Measurements from ENCODE around the gene SLC25A46. TPM values are rescaled to one million over a fixed set of nuclear protein-coding genes. Genes with fewer than 3 reads are reported as not detected.
"Not testable (repeated sequence)": the region's sequence is repeated elsewhere in the genome, so short reads cannot be mapped to it uniquely, and the experiment has no call there.

Gene SLC25A46
- polyA plus RNA-seq, 2 donors, result 8.0 to 16.7 TPM

DNA sequence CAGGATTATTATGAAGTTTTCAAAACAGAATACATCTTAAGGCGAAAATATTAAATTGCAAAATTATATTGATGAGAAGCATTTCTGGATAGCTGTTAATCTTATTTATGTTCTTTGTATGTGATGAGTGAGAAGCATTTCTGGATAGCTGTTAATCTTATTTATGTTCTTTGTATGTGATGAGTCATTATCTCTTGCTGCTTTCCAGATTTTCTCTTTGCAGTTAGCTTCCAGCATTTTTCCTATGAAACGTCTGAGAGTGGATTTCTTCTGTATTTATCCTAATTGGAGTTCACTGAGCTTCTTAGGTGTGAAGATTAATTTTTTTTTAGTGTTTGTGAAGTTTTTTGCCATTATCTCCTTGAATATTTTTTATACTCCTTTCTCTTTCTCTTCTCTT, 20.5 kb upstream of the SLC25A46 start:
- H3K27me3 ChIP-seq (ENCODE audit: control insufficient read depth in 1 of 2, insufficient read depth in 2 of 2, low read length in 2 of 2), result no peaks in the 10 kb centered on the region
- no peaks in the 10 kb centered on the region for H3K4me1 ChIP-seq (ENCODE audit: control insufficient read depth in 2 of 2, insufficient read depth in 2 of 2, low read length in 1 of 2)
- no peaks in the 10 kb centered on the region for H3K9me3 ChIP-seq (ENCODE audit: control insufficient read depth in 2 of 2, insufficient read depth in 1 of 2, low read depth in 1 of 2, low read length in 1 of 2)
- 53 to 71% methylated on average over 2 of the region's 2 CpGs for WGBS, 2 donors
- no peaks in the 10 kb centered on the region for H3K36me3 ChIP-seq (ENCODE audit: control insufficient read depth in 2 of 2, insufficient read depth in 2 of 2, low read length in 1 of 2)
- no peak overlapping the region for H3K4me3 ChIP-seq (ENCODE audit: low read depth in 1 of 2, low read length in 2 of 2)
- no peak overlapping the region for H3K27ac ChIP-seq (ENCODE audit: low read depth in 2 of 2, low read length in 1 of 2)

DNA sequence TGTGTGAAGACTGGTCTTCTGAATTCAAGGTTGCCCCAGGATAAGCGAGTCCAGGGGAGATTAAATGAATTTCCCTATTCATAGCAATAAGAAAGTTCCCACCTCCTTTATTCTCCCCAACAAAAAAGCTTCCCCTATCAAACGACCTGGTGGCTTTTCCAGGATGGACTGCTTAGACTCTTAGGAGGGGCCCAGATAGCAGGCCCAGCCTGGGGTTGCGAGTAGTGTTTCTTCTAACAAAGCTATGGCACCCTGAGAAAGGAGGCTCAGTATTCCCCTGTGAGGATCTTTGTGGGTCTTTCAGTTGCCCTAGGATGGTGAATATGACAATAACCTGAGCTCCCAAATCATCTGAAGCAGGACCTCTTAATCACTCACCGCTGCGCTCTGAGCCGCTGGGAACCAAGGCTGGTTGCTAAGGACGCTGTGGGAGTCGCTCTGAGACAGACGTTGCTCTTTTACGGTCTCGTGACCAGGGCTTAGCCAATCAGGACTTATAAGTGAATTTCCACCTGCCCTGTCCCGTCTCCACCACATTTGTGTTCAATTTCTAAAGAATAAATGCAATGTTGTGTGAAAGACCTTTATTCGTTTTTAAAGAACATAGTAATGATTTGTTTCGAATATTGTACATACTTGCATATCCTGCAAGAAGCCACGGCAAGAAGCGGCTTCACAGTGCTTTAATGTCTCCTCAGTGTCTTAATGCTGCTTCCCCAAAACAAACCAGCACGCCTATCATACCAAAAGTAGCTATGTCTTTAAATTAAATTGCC, 12.4 kb upstream of the SLC25A46 start, which contains the start of gene TMEM232:
TSS of gene TMEM232 (minus strand) at position 423 of the 776 bp plus-strand sequence. CDS start 59,319 bp downstream, outside the sequence.
- H3K4me1 ChIP-seq (ENCODE audit: control insufficient read depth in 2 of 2, insufficient read depth in 2 of 2, low read length in 1 of 2), result no peaks in the 10 kb centered on the region

DNA sequence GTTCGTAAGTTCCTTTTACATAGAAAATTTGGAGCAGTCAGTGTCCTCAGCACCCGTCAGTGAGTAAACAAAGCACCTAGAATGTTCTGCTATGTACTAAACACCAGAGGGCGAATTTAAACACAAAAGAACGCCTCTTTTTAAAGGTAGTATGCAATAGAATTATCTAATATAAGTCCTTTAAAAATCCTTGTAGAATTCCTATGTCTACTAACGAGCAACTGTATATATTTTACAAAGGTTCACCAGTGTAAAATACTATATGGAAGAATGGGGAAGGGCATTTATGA, 11.8 kb upstream of the SLC25A46 start:
- no peaks in the 10 kb centered on the region for H3K4me1 ChIP-seq (ENCODE audit: control insufficient read depth in 2 of 2, insufficient read depth in 2 of 2, low read length in 1 of 2)
- H3K4me3 ChIP-seq (ENCODE audit: low read depth in 1 of 2, low read length in 2 of 2), result peak overlapping the region; percentile 28 to 69
- H3K27ac ChIP-seq (ENCODE audit: low read depth in 2 of 2, low read length in 1 of 2), result no peak overlapping the region
- H3K36me3 ChIP-seq (ENCODE audit: control insufficient read depth in 2 of 2, insufficient read depth in 2 of 2, low read length in 1 of 2), result no peaks in the 10 kb centered on the region
- H3K27me3 ChIP-seq (ENCODE audit: control insufficient read depth in 1 of 2, insufficient read depth in 2 of 2, low read length in 2 of 2), result no peaks in the 10 kb centered on the region
- H3K9me3 ChIP-seq (ENCODE audit: control insufficient read depth in 2 of 2, insufficient read depth in 1 of 2, low read depth in 1 of 2, low read length in 1 of 2), result no peaks in the 10 kb centered on the region
- 33 to 34% methylated on average over 5 of the region's 5 CpGs for WGBS, 2 donors

More for the DNA sequence above, 12.4 kb upstream of the SLC25A46 start, which contains the start of gene TMEM232:
- H3K9me3 ChIP-seq (ENCODE audit: control insufficient read depth in 2 of 2, insufficient read depth in 1 of 2, low read depth in 1 of 2, low read length in 1 of 2), result no peaks in the 10 kb centered on the region
- H3K27me3 ChIP-seq (ENCODE audit: control insufficient read depth in 1 of 2, insufficient read depth in 2 of 2, low read length in 2 of 2), result no peaks in the 10 kb centered on the region
- no peaks in the 10 kb centered on the region for H3K36me3 ChIP-seq (ENCODE audit: control insufficient read depth in 2 of 2, insufficient read depth in 2 of 2, low read length in 1 of 2)
- 26 to 28% methylated on average over 17 of the region's 17 CpGs for WGBS, 2 donors
- H3K4me3 ChIP-seq (ENCODE audit: low read depth in 1 of 2, low read length in 2 of 2), result peak within 1 kb of the TSS; percentile 28 to 69
- H3K27ac ChIP-seq (ENCODE audit: low read depth in 2 of 2, low read length in 1 of 2), result no peak within 1 kb of the TSS

DNA sequence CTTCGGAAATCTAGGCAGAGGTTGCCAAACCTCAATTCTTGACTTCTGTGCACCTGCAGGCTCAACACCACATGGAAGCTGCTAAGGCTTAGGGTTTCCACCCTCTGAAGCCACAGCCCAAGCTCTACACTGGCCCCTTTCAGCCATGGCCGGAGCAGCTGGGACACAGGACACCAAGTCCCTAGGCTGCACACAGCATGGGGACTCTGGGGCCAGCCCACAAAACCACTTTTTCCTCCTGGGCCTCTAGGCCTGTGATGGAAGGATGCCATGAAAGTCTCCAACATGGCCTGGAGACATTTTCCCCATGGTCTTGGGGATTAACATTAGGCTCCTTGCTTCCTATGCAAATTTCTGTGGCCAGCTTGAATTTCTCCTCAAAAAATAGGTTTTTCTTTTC, 7.3 kb upstream of the SLC25A46 start:
- not testable (repeated sequence) for H3K4me1 ChIP-seq (ENCODE audit: control insufficient read depth in 2 of 2, insufficient read depth in 2 of 2, low read length in 1 of 2); H3K27me3 ChIP-seq (ENCODE audit: control insufficient read depth in 1 of 2, insufficient read depth in 2 of 2, low read length in 2 of 2); H3K9me3 ChIP-seq (ENCODE audit: control insufficient read depth in 2 of 2, insufficient read depth in 1 of 2, low read depth in 1 of 2, low read length in 1 of 2); H3K27ac ChIP-seq (ENCODE audit: low read depth in 2 of 2, low read length in 1 of 2); H3K36me3 ChIP-seq (ENCODE audit: control insufficient read depth in 2 of 2, insufficient read depth in 2 of 2, low read length in 1 of 2); H3K4me3 ChIP-seq (ENCODE audit: low read depth in 1 of 2, low read length in 2 of 2)
- 93 to 100% methylated on average over 2 of the region's 2 CpGs for WGBS, 2 donors

DNA sequence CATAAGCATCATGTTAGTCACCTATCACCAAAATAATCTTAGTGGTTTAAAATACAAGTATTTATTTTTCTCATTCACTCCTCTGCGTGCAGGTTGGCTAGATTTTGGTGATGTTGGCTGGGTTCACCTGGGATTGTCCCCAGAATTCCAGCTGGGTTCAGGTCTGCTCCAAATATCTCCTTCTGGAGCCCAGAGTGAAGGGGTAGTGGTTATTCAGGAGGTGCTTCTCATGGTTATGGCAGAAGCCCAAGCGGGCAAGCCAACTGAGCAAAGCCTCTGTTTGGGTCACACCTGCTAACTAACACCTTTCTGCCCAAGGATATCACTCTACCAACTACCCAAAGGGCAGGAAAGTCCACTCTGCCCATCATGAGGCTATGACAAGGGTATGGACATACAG, 4.7 kb upstream of the SLC25A46 start:
- H3K27ac ChIP-seq (ENCODE audit: low read depth in 2 of 2, low read length in 1 of 2), result no peak overlapping the region
- H3K36me3 ChIP-seq (ENCODE audit: control insufficient read depth in 2 of 2, insufficient read depth in 2 of 2, low read length in 1 of 2), result no peaks in the 10 kb centered on the region
- no peaks in the 10 kb centered on the region for H3K27me3 ChIP-seq (ENCODE audit: control insufficient read depth in 1 of 2, insufficient read depth in 2 of 2, low read length in 2 of 2)
- 85 to 96% methylated on average over 2 of the region's 2 CpGs for WGBS, 2 donors
- no peak overlapping the region for H3K4me3 ChIP-seq (ENCODE audit: low read depth in 1 of 2, low read length in 2 of 2)
- H3K9me3 ChIP-seq (ENCODE audit: control insufficient read depth in 2 of 2, insufficient read depth in 1 of 2, low read depth in 1 of 2, low read length in 1 of 2), result no peaks in the 10 kb centered on the region
- H3K4me1 ChIP-seq (ENCODE audit: control insufficient read depth in 2 of 2, insufficient read depth in 2 of 2, low read length in 1 of 2), result no peaks in the 10 kb centered on the region

DNA sequence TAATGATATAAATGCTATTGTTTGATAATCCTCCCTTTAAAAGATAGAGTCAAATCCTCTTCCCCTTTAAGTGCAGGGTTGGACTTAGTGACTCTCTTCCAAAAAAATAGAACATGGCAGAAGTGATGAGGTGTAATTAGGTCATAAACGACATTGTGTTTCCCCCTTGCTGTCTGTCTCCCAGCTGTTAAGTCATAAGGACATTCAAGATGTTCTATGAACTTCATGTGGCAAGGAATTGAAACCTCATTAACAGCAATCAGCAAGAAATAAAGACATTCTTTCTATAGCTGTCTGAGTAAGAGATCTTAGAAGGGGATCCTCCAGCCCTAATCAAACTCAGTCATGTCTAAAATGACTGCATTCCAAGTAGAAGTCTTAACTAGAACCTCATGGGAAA, 3.3 kb upstream of the SLC25A46 start:
- WGBS, 2 donors, result 39 to 40% methylated on average over 1 of the region's 1 CpG
- Histone ChIP-seq H3K27ac (ENCODE audit: low read depth in 2 of 2, low read length in 1 of 2) (no peak overlapping the region), H3K27me3 (ENCODE audit: control insufficient read depth in 1 of 2, insufficient read depth in 2 of 2, low read length in 2 of 2) (no peaks in the 10 kb centered on the region), H3K36me3 (ENCODE audit: control insufficient read depth in 2 of 2, insufficient read depth in 2 of 2, low read length in 1 of 2) (no peaks in the 10 kb centered on the region), H3K4me3 (ENCODE audit: low read depth in 1 of 2, low read length in 2 of 2) (no peak overlapping the region), H3K9me3 (ENCODE audit: control insufficient read depth in 2 of 2, insufficient read depth in 1 of 2, low read depth in 1 of 2, low read length in 1 of 2) (no peaks in the 10 kb centered on the region), H3K4me1 (ENCODE audit: control insufficient read depth in 2 of 2, insufficient read depth in 2 of 2, low read length in 1 of 2) (no peaks in the 10 kb centered on the region)

DNA sequence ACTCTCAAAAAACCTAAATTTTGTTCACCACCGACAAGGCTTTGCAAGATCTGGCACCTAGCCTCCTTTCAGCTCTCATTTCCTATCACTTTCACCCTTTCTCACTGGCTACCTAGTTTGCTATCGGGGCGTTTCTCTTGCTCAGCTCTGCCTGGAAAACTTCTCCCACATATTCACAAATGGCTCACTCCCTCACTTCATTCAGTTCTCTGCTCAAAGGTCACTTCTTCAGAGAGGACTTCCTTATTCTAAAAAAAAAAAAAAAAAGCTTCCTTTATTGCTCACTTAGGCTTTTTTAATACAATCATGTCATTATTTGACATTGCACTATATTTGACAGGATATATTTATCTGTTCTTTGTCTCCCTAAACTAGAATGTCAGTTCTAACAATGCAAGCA, 2.1 kb upstream of the SLC25A46 start:
- 73 to 81% methylated on average over 3 of the region's 3 CpGs for WGBS, 2 donors
- Histone ChIP-seq H3K27me3 (ENCODE audit: control insufficient read depth in 1 of 2, insufficient read depth in 2 of 2, low read length in 2 of 2) (no peaks in the 10 kb centered on the region), H3K36me3 (ENCODE audit: control insufficient read depth in 2 of 2, insufficient read depth in 2 of 2, low read length in 1 of 2) (no peaks in the 10 kb centered on the region), H3K9me3 (ENCODE audit: control insufficient read depth in 2 of 2, insufficient read depth in 1 of 2, low read depth in 1 of 2, low read length in 1 of 2) (no peaks in the 10 kb centered on the region), H3K4me3 (ENCODE audit: low read depth in 1 of 2, low read length in 2 of 2) (no peak overlapping the region), H3K4me1 (ENCODE audit: control insufficient read depth in 2 of 2, insufficient read depth in 2 of 2, low read length in 1 of 2) (no peaks in the 10 kb centered on the region), H3K27ac (ENCODE audit: low read depth in 2 of 2, low read length in 1 of 2) (no peak overlapping the region)

DNA sequence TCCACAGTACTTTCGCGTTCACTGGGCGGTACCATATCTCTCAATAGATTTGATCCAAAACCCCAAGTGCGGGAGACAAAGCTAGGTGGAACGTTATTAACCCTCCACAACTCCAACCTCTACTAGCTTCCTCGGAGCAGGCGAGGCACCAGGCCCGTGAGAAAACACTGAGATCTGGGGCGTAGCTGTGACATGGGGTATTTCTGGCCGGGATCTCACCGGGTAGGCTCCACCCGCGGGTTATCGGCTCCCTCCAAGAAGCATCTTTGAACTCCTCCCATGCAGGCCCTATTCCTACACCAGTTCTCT, 350 bp upstream of the SLC25A46 start:
- Histone ChIP-seq H3K9me3 (ENCODE audit: control insufficient read depth in 2 of 2, insufficient read depth in 1 of 2, low read depth in 1 of 2, low read length in 1 of 2) (no peaks in the 10 kb centered on the region), H3K27me3 (ENCODE audit: control insufficient read depth in 1 of 2, insufficient read depth in 2 of 2, low read length in 2 of 2) (no peaks in the 10 kb centered on the region), H3K4me3 (ENCODE audit: low read depth in 1 of 2, low read length in 2 of 2) (peak overlapping the region; percentile 91 to 98), H3K36me3 (ENCODE audit: control insufficient read depth in 2 of 2, insufficient read depth in 2 of 2, low read length in 1 of 2) (no peaks in the 10 kb centered on the region), H3K4me1 (ENCODE audit: control insufficient read depth in 2 of 2, insufficient read depth in 2 of 2, low read length in 1 of 2) (no peaks in the 10 kb centered on the region), H3K27ac (ENCODE audit: low read depth in 2 of 2, low read length in 1 of 2) (peak overlapping the region; percentile 3 to 93)
- WGBS, 2 donors, result 0% methylated on average over 14 of the region's 14 CpGs

DNA sequence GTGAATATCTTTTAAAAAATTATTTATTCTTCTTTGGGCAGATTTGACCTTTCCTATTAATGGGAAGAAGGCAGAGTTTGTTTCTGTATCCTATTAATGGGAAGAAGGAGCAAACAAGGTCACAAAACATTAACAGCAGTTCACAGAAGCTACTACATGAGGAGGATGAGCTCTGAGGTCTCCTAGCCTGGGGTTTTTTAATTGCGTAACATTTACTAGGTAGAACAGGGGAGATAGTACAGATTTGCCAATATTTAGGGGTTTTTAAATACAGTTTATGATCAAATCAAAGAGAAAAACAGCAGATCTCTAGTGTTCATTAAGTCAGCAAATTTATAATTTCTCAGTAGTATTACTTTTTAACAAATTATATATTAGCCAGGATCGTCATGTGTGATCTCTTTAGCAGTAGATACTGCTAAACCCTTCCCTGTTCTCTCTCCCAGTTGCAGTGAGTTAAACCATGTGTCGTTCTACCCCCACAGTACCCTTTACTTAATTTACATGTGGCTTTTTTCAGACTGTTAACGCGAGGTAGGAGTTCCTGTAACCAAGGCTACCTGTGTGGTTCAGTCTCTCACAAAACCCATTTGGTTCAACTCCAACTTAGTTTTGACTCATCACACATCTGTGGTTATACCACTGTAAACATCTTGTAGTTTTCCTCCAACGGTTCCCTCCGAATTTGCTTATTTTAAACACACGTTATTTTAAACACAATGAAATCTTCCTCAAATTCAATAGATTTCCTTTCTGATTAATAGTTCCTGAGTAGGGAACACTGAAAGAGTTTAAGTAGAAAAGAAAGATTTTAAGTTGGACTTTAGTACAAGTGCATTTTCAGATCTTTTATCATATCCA, 13.3 kb downstream of the SLC25A46 start:
- Histone ChIP-seq H3K27me3 (ENCODE audit: control insufficient read depth in 1 of 2, insufficient read depth in 2 of 2, low read length in 2 of 2) (no peaks in the 10 kb centered on the region), H3K4me1 (ENCODE audit: control insufficient read depth in 2 of 2, insufficient read depth in 2 of 2, low read length in 1 of 2) (no peaks in the 10 kb centered on the region), H3K9me3 (ENCODE audit: control insufficient read depth in 2 of 2, insufficient read depth in 1 of 2, low read depth in 1 of 2, low read length in 1 of 2) (no peaks in the 10 kb centered on the region), H3K4me3 (ENCODE audit: low read depth in 1 of 2, low read length in 2 of 2) (no peak overlapping the region), H3K36me3 (ENCODE audit: control insufficient read depth in 2 of 2, insufficient read depth in 2 of 2, low read length in 1 of 2) (peaks cover 0 to 2% of the 10 kb centered on the region in 2 donors), H3K27ac (ENCODE audit: low read depth in 2 of 2, low read length in 1 of 2) (no peak overlapping the region)
- WGBS, 2 donors, result 60 to 65% methylated on average over 8 of the region's 8 CpGs

All from esophagus (tissue), 2 donors.